EH (cell line): Measurements from ENCODE around the gene CTCFL.
"Not testable (repeated sequence)": the region's sequence is repeated elsewhere in the genome, so short reads cannot be mapped to it uniquely, and the experiment has no call there.

Experiments
- DNase-seq: peaks from one replicate; pipeline ENCODE4 v3.0.0-alpha.2; 2015; ENCODE audit warnings: low read depth

Gene CTCFL

DNA sequence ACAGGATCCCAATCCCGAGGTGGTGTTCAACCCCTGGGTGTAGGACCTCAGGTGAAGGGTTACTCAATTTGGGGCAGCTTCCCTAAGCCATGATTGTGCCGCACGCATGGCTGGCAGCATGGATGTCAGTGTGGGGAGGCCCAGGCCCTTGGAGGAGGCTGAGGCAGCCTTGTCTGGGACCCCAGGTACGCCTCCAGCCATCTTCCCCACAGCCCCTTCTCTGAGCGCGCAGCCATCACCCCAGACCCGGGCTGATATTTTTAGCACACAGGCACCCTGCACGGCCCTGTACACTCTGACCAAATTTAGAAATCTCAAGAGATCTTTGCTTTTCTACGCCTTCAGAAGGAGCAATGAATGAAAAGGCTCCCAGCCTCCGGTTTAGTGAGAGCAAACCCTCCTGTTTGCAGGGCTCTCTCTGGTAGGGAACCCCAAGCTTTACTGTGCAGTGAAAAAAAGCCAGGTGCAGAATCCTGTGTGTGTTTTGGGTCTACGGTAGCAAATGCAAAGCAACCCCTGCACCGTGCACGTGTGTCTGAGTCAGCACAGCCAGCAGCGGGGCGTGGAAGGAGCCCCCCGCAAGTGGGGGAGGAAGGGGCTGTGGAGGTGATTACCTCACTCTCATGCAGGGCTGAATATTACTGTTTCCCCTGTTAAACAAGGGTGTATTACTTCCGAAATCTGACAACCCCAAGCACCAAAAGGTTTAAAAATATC is 44.3 kb downstream of the CTCFL start:
- no peak for DNase-seq

DNA sequence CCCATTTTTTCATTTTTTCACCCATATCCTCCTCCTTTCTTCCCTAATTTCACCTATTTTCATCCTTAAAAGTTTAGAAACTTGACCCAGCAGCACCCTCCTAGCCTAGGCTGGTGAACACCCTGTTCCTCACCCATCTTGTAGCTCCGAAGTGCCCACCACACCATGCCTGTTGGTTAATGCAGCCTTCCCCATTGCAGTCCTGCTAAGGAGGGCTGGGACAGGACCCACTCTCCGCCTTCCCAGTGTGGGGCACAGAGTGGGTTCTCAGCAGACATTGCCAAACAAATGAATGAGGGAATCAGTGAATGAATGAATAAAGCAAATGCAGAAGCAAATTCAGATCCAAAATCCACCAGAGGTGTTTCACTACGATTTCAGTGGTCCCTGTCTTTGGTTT is 45.7 kb downstream of the CTCFL start:
- no peak for DNase-seq

DNA sequence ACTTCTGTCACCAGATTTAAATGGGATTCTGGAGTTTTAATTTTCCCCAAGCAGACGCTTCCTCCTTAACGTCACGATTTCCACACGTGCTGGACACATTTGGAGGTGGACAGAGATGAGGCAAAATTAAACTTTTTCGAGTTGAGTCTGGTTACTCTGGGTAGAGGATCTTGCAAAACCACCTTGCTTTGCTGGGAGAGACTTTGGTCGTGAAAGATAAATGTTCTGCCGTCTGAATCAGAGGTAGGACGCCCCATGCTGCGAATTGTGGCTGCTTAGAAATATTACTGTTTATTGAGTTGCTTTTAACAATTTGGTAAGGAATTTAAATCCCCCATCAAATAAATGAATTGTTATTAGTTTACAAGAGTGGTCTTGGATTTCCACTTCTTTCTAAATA is 46.8 kb downstream of the CTCFL start:
- no peak for DNase-seq

DNA sequence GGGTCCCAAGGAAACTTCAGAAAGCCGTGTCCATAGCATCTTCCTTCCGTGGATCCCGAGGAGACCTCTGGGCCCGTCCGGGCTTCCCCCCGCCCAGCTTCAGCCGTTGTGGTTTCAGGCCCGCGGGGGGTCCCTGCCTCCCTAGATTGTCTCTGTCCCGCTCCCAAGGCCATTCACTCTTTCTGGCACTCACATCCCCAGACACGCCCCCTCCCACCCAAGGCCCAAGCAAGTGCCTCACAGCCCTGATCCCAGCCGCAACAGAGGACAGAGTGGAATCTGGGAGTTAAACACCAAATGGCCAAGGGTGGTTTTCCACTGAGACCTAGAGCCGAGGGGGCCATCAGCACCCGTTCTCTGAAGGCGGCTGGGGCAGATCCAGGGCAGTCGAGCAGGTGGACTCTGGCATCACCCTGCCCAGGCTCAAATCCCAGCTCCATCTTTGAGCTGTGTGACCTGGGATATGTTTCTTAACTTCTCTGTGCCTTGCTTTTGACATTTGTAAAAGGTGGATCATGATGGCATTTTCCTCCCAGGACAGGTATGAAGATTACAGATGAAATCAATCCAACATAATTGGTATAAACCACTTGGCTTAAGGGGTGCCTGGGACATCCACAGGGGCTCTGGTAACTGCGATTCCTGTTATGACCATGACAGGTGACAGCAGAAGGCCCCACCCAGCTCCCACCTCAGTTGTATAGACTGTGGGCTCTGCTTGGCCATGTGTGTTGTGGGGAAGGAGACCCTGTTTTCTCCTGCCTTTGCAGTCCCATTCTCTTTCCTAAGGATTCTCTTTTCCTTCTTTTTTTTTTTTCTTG is 48.1 kb downstream of the CTCFL start:
- DNase-seq: no peak

DNA sequence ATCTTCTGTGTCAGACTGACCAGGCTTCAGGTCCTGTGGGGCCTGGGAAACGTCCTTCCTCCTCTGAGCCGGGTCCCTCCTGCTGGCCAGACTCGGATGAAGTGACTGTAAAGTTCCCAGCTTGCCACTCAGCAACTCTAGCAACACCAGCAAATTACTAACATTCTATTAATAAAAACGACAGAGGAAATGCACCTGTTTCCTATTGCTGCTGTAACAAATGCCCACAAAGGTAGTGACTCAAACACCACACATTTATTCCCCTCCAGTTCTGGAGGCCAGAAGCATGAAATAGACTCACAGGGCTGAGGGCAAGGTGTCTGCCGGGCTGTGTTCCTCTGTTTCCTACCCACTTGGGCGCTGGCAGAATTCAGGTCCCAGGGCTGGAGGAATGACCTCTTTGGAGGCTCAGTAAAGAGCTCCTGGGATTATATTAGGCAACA is 48.8 kb downstream of the CTCFL start:
- no peak for DNase-seq

DNA sequence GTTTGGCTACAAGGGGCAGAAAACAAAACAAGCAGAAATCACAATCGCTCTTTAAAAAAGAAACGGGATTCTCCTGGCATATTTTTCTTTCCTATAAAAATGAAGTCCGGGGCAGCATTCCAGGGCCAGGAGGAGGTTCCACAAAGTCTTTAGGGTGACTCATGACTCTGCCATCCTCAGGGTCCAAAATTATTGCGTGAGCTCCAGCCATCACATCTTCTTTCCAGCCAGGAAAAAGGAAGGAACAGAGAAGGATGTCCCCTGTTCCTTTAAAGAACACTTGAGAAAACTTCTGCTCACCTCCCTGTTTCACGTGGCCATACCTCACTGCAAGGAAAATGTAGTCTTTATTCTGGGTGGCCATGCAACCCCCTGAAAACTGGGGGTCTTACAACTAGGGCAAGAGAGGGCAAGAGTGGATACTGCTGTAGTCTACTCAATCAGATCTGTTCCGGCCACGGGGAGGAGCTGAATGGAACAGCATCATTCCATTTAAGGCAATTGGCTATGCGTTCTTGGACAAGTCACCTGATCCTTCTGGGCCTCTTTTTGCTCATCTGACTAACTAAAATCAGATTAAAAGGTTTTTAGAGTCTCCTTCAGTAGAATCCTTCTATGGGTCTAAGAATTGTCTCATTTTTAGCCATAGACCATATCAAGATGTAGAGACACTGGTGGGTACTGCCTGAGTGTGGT is 49.4 kb downstream of the CTCFL start:
- no peak for DNase-seq

DNA sequence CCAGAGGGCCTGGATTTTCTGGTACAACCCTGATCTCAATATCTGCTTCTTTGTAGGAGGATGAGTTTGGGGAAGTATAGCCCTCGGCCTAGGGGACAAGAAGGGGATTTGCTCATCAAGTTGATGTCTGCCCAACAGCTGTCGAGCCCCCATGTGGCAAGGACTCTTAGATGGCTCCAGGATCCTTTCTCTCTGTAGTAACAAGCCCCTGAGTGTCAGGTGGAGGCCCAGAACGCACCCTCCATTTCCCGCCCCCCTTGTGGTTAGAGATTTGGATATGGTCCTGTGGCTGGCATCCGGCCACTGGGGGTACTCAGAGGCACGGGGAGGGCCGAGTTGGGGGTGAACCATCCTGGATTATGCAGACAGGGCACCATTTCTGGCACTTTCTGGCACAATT is 50.1 kb downstream of the CTCFL start:
- no peak for DNase-seq

DNA sequence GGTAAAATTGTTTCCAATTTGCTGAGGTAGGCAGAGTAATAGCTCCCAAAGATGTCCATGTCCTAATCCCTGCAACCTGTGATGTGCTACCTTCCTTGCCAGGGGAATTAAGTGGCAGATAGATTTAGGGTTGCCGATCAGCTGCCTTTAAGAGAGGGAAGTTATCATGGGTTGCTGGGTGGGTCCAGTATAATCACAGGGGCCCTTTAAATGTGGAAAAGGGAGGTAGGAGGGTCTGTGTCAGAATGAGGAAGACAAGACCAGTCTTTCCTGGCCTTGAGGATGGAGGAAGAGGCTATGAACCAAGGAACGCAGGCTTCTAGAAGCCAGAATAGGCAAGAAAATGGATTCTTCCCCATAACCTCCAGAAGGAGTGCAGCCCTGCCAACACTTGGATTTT is 50.7 kb downstream of the CTCFL start:
- no peak for DNase-seq

DNA sequence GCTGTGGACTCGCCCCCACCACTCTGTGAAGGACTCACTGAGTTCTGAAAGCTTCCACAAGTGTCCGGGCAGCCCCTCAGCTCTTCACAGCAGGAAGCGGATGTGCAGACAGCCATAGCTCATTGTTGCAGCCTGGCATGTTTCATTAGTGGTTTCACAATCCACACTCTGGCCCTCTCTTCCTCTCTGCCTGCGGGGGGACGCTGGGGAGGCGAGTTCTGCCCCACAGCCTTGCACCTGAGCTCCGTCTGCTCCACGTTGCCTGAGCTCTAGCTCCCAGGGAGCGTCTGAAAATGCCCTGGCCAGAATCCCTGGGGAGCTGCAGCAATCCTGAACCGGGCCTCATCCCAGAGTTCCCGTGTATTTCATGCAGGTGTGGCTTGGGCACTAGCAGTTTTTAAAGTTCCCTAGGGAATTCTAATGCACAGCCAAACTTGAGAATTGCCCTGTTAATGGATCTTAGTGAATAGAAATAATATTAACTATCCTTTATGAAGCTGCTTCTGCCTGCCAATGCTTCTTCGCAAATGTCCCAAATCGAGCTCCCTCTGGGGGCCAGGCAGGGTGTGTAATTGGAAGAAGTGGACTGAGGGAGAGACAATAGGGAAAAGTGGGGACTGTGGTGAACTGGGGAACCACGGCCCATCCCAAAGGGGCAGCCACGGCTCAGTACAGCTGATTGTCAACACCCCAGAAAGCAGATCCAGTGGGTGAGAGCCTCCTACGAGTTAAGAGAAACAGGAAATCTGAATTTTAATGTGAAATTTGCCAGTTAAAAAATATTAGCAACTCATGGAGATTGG is 51.5 kb downstream of the CTCFL start:
- no peak for DNase-seq

DNA sequence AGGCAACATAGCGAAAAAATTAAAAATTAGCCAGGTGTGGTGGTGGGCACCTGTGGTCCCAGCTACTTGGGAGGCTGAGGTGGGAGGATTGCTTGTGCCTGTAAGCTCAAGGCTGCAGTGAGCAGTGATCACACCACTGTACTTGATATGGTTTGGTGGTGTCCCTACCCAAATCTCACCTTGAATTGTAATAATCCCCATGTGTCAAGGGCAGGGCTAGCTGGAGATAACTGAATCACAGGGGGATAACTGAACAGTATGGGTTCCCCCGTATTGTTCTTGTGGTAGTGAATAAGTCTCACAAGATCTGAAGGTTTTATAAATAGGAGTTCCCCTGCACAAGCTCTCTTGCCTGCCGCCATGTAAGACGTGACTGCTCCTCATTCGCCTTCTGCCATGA is 52.5 kb downstream of the CTCFL start:
- not testable (repeated sequence) for DNase-seq

DNA sequence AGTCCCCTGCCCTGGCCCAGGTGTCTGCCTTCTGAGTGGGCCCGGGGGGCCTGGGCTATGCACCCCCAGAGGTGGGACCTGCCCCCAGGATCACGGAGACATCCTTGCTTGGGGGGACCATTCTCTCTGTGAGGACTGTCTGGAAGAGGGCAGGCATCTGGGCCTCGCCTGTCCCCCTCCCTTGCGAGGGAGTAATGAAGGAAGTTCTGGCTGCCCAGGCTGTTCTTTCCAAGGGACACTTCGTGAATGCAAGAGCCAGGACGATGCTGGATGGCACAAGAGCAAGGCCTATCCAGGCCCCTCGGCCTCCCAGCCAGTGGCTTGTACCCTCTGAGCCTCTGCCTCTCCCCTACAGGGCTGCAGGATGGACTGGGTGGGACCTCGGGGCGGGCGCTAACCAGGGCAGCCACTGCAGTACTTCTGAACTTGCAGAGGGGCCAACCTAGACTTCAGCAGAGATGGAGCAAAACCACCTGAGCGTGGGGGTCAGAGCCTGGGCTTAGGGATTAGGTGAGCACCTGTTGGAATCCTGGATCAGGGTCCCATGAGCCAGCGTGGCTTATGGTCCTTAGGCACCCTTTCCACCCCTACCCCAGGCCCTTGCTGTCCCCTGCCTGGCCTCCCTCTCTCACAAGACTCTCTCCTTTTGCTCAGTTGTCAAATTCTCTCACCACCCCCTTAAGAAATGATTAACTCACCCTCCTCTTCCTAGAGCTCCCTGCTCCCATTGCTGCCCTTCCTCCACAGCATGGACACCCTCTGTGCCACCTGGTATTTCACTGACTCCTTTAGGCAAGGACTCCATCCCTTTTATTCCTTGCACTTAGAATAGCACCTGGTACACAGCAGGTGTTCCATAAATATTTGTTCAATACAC is 53.2 kb downstream of the CTCFL start:
- DNase-seq: no peak

DNA sequence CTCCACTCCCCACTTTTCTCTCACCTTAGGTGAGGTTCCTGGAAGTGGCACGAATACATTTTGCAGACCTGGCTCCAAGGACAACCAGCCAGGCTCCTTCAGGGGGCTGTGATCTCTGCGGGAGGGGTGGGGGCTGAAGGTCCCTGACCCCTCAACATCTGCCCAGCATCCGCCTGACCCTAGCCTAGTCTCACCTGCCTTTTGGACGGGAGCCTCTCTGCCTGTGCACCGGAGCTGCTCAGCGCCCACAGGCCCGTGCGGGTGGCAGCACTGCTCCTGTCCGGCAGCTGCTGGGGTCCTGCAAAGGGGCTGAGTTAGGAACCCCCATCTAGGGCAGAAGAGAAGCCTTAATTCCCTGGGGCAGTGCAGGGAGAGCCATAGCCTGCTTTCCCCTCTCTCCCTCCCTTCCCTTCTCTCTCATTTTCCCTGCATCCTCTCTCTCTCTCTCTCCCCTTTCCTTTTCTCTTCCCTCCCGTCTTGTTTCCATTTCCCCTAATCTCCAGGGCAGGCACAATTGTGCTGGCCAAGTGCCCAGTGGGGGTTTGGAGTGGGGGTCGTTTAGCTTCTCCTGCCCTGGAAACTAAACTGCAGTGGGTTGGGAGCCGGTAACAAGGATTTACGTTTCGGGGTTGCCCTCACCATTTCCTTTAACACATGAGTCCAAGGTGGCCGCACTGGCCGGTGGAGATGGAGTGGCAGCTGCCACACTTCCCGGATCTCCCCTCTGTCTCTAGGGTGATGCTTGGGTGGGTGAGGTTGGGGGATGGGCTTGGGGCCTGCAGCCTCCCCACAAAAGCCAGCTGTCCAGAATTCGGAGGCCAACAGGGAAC is 54.1 kb downstream of the CTCFL start:
- no peak for DNase-seq

DNA sequence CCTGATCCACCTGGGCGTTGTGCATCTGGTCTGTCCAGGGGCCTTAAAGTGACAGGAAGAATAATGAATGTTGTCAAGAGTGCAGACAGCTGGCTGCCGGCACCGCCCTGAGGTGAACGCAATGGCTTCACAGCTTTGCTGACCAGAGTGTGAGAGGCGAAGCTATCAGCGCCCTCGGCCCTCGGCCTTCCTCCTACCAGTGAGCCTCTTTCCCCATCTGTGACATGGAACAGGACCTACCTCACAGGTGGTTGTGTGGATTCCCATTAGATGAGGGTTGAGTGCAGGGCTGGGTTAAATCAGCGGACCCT is 54.8 kb downstream of the CTCFL start:
- DNase-seq: no peak

DNA sequence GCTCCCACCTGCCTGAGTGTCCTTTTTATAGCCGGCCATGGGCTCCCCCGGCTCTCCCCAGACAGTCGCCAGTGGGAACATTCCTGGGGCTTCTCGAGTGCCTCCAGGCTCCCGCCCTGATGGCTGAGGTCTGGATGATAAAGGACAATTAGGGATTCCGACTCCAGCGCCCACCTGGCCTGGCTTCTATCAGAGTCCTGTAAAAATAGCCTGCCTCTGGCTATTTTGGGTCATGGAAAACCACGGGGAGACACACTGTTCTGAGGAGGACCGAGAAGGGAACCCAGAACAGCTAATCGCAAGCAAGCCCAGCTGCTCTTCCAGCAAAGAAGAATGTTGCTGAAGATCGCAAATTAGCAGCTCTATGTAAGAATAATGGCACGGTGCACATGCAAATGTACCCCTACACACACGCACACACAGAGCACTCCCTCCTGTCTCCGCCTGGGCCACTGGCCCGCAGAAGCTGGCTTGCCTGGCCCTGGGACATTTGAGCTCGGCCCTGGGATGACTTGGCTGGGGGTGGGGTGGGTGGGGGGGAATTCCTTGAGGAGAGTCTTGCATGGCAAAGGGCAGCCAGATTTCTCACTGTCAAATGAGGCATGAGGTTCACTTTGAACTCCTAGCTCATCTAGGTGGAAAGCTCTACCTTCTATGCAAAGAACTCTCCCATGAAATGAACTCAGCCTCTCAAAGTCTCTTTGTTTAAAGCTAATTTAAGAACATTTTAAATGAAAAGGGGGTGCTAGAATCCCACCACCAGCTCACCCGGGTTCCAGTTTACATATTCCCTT is 55.3 kb downstream of the CTCFL start:
- DNase-seq: no peak

DNA sequence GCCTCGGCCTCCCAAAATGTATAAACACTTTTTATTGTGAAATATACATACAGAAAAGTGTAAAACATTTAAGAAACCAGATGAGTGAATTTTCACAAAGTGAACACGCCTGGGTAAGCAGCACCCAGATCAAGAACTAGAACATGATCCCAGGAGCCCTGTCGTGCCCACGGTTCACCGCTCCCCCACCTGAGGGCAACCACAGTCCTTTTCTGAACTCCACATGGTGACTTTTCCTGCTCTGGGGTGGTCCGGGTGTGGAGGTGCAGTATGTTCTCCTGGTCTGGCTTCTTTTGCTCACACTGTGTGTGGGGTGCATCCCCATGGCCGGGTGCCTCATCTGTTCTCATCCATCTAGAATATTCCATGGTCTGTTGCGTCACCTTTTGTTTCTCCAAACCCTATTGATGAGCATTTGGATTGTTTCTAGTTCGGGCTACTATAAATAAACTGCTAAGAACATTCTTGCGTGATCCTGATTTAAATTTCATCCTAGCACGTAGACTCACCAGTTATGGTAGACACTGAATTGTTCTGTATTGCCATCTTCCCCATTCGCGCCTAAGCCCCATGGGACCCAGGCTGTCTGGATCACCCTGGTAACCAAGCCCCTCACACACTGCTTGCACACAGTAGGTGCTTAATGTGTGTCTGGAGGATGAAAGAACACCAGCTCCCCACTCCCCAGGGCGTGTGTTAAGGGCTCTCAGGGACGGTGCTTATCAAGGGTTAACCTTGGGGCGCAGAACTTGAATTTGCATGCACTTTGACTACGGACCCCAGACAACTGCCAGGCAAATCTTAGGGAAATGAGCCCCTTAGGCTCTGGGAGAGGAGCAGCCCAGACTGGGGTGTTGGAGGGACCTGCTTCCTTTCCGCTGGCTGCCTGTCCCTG is 56.2 kb downstream of the CTCFL start:
- DNase-seq: no peak

DNA sequence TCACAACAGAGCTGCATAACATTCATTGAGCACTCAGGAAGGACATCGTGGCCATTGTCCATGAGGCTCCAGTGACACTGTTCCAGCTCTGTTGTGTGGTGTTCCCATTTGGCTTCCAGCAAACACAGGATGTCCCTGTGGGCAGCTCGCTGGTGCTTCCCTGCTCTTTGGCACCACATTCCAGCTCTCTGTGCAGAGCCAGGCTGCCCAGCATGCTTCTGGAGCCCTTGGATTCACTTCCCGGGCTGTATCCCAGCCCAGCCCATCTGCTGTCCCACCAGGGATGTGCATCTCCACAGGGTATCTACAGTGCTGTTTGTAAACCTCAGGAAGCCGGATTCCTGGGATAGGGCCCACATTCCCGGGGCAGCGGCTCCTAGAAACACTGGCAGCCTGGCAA is 57.2 kb downstream of the CTCFL start:
- no peak for DNase-seq

DNA sequence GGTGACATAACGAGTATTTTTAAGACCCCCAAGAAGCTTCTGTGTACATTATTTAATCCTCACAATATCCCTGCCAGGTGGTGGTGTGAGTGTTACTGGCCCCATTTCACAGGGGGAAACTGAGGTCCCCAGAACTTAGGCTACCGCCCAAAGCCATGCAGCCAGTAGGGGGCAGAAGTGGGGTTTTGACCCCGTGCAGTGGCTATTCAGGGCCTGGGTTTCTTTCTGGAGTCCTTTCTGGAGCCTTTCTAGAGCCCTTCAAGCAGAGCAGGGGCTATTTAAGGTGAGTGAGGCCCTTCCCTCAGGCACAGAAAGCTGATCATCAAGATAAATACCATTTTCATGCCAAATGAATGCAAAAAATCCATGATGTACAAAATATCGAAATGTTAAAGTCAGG is 59.0 kb downstream of the CTCFL start:
- no peak for DNase-seq

DNA sequence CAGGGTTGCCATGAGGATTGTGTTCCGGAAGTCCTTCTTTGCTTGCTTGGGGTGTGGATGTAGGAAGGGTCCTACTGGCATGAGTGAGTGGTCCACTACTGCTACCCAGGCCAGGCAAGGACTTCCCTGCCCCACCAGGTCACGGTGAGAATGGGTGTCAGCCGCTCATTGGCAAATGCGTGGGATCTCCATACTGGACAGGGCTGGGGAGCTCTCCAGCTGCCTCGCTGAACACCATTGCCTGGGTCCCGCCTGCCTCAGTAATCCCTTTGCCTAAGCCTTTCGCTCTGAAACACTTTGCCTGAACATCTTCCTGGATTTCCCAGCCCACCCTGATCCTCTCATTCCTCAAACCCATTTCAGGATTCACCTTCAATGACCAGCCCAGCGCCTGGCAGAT is 59.5 kb downstream of the CTCFL start:
- DNase-seq: no peak
